Hematopoietic multipotent progenitor cell treated with erythropoietin and hydrocortisone succinate and interleukin-3 and kit ligand, for 6 days (in vitro differentiated cells): Measurements from ENCODE around the gene CD63.
"Not testable (repeated sequence)": the region's sequence is repeated elsewhere in the genome, so short reads cannot be mapped to it uniquely, and the experiment has no call there.

ENCODE experiments used
- DNase-seq: peaks from one replicate; pipeline ENCODE4 v3.0.0-alpha.2; 2015

The CD63 gene, protein sequence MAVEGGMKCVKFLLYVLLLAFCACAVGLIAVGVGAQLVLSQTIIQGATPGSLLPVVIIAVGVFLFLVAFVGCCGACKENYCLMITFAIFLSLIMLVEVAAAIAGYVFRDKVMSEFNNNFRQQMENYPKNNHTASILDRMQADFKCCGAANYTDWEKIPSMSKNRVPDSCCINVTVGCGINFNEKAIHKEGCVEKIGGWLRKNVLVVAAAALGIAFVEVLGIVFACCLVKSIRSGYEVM

DNA sequence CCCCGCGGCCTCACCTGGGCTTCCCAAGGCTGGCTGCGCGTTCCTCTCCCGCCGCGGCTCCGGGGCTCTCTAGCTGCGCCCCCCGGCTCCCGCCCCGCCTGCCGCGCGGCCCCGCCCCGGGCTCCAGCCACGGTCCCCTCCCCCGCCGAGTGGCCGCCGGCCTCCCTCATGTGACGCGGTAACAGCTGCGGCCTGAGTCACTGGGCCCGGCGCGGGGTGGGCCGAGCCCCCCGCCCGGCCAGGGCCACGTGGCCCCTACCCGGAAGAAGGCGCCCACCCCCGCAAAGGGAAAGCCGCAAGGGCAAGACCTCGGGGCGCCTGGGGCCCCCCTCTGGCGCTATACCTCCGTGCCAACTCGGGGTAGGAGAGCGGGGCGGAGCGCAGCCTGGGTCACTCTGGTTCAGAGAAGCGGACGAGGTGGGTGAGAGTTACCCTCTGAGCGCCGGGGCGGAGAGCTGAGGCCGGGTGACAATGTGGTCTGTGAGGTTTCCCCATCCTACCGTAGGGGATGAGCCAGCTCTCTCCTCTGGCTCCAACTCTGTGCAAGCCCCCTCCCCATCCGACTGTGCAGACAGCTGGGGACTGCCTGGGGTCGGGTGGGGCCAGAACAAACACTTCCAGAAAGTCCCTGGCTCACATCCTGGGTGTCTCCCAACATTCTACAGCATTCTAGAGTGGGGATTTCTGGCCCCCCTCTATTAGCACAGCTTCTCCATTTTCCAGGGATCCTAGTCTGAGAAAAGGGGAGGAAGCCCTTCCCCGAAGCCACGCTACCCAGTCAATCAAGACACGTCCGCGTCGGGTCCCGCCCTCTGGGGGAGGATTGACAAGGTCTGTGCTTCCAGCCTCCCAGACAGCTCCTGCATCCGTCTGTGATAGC, at the start of gene CD63:
Gene CD63 (minus strand): TSS at position 71 of the 880 bp plus-strand sequence. CDS start 668 bp downstream, outside the sequence.
- DNase-seq: peak; percentile 93

DNA sequence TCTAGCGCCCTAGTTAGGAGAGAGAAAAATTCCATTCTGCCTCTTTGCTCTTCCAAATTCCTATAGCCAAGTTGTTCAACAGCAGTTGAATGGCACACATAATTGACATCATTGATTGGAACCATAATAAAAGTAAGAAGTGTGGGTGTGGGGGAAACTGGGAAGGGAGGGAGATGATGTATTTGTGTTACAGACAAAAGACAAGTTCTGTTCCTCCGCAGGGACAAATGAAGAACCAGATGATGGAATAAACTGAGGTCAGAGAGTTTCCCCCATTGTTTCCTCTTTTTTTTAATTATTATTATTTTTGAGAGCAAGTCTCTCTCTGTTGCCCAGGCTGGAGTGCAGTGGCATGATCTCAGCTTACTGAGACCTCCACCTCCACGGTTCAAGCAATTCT, 49.0 kb upstream of the CD63 start:
- no peak for DNase-seq

DNA sequence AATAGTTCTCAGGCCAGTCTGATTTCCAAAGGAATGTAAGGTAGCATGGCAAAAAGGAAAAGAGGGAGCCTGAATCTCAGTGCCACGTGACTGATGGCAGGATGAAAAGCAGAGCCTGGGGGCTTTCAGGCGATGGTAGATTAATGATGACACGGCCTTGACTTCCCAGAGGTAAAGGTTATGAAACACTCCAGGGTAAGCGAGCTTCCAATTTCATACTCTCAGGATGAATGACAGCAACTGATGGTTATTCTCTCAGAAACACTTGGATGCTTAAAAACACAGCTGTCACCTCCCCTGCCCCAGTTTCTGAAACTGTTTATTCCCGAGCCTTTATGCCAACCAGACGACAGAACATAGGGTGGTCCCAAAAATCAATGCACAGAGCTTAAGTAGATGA, 42.9 kb upstream of the CD63 start:
- no peak for DNase-seq

DNA sequence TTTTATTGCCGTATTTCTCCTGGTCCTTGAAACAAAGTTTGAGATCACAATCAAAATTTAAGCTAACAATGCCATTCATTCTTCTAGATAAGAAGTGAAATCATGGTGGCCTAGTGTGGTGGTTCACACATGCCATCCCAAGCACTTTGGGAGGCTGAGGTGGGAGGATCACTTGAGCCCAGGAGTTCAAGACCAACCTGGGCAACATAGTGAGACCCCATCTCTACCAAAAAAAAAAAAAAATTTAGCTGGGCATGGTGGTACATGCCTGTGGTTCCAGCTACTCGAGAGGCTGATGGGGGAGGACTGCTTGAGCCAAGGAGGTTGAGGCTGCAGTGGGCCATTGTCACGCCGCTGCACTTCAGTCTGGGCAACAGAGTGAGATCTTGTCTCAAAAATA, 38.3 kb upstream of the CD63 start:
- no peak for DNase-seq

DNA sequence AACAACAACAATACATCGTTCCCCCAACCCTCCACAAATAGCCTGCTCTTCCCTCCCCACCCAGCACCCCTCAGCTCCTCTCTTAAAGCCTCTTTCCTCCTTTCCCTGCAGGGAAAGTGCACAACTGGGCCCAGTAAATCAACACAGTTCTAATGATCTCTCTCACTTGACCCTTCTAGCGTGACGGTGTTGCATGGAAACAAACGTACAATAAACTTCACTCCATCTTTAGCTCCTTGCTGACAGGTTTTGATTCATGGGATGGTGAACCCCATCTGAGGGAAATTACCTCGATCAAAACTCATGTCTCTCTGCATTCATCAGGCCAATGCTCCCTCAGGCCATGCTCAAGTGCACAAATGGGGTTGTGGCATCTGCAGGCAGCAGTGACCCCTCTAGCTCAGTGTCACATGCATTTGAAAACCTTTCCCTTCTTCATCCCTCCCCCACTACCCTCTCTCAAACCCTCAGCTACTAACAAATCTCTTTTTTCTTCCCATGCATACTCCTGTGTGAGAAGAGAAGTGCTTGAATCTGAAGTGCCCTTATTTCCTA, 37.0 kb upstream of the CD63 start:
- DNase-seq: no peak

DNA sequence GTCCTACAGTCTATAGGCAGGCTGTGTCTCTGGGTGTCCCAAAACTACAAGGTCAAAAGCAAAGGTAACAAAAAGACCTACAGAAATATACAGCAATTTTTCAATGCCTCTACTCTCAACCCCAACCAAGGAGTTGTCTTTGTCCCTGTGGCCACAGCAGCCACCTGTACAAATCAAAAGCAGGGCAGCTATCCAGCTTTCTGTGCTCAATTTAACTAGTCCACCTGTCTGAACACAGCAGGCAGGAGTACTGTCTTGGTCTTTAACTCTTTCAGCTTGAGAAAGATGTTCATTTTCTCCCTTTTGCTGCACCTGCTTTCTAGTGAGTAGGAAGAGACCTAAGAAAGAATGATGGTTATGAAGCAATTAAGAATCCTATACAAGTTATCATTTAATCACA, 33.8 kb upstream of the CD63 start:
- DNase-seq: no peak

DNA sequence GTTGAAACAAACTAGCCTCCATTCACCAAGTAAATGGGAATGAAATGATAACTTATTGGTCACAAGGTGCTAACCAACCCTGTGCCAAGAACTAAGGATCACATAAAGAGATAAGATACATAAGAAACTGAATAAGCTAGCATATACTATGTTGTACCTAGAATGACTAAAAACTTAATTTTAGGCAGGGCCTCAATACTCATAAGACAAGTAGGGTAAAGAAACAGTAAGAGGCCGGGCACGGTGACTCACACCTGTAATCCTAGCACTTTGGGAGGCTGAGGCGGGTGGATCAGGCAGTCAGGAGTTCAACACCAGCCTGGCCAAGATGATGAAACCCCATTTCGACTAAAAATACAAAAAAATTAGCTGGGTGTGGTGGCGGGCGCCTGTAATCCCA, 31.9 kb upstream of the CD63 start:
- no peak for DNase-seq

DNA sequence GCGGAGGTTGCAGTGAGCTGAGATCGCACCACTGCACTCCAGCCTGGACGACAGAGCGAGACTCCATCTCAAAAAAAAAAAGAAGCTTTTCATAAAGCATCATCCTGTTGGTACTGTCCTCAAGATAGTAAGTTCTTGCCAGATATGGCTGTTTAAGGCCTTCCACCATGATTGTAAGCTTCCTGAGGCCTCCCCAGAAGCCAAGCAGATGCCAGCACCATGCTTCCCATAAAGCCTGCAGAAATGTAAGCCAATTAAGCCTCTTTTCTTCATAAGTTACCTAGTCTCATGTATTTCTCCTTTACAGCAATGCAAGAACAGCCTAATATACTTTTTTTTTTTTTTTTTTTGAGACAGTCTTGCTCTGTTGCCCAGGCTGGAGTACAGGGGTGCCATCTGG, 29.8 kb upstream of the CD63 start:
- not testable (repeated sequence) for DNase-seq

DNA sequence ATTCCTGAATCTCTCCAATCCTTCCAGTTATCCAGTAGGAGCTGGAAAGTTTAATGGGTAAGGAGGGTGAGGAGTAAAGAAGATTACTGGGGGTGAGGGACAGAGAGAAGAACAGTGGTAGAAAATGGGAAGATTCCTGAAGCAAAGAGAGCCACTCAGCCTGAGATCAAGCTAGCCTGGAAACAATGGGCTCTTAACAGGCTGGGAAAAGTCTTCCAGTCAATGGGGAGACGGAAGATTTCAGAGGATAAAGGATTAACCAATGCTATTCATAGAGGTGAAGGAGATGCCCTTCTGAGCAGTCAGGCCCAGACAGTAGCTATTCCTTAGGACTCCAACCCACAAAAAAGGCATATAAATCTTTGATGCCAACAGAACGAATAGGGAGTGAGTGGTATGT, 28.9 kb upstream of the CD63 start:
- DNase-seq: no peak

DNA sequence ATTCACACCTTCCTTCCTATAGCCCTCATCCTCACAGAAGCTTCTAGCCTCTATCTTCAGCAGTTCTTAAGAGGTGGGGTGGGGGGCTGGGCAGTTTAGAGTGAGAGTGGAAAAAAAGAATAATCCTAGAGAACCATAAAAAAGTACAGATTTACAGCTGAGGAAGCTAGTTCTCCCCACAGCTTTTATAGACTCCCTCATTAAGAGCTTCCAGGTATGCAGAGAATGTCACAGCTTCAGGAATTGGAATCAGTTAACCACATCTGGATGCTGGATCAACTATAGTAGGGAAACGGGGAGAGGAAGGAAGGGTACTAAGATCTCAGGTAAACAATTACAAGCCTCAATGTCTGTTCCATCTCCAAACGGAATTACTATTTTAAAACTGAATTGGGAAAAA, 26.4 kb upstream of the CD63 start:
- DNase-seq: no peak

DNA sequence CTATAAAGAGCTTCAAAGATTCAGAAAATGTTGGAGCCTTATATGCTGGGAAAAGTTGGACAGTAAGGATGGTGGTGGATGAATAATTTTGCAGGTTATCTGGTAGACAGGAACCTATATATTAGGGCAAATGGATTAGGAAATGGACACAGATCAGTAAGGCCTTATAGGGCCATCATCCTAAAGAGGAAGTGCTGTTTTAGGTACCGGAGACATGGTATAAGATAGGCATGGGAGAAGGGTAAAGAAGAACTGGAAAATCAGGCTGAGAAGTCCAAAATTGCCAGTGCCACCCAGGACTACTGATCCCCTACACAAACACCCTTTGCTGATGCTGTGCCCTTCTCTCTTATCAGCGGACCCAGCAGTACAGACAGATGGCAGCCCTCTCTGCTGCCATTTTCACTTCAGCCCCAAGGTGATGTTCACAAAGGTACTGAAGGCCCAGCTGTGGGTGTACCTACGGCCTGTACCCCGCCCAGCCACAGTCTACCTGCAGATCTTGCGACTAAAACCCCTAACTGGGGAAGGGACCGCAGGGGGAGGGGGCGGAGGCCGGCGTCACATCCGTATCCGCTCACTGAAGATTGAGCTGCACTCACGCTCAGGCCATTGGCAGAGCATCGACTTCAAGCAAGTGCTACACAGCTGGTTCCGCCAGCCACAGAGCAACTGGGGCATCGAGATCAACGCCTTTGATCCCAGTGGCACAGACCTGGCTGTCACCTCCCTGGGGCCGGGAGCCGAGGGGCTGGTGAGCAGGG, 19.6 kb upstream of the CD63 start:
- DNase-seq: no peak

DNA sequence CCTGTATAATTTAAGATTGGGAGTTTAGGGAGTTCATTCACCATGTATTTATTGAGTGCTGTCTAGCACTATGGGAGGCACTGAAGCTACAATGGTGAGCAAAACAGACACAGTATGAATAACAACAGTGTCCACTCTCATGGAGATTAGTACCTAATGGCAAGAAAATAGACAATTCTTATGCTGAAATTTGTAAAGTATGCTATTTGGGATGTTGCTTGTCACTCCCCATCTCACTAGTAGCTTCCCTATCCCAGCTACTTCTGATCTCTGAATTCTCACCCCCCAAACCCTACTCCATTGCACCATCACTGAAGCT, 18.1 kb upstream of the CD63 start:
- no peak for DNase-seq

DNA sequence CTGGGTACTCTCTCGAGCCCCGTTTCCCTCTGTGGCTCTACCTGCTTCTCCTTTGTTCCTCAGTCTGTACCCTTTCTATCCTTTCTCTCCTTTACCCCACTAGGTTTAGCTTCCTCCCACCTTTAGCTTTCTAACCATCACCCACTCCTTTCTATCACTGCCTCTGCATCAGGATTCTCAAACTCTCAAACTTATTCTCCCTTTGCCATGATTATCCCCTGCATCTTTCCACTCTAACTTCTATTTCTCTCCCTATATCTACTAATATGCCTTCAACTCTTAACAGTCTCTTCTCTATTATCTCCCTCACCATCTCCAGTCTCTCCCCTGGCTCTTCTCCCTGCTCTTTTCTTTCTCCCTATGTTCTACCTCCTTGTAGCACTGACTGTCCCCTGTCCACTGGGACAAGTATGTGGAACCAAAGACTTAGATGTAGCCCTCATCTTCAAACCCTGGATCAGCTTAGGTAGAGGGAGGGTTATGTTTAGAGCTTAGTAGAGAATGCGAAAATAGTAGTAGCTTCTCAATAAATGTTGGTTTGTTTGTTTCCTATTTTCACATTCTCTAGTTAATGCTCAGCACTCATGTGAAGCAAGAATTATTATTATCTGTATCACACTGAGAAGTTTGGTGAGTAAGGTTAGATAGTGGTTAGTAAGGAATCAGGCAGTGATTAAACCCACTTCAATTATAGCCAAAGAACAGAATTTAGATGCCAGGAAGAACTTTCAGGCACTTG, 17.5 kb upstream of the CD63 start:
- DNase-seq: no peak

DNA sequence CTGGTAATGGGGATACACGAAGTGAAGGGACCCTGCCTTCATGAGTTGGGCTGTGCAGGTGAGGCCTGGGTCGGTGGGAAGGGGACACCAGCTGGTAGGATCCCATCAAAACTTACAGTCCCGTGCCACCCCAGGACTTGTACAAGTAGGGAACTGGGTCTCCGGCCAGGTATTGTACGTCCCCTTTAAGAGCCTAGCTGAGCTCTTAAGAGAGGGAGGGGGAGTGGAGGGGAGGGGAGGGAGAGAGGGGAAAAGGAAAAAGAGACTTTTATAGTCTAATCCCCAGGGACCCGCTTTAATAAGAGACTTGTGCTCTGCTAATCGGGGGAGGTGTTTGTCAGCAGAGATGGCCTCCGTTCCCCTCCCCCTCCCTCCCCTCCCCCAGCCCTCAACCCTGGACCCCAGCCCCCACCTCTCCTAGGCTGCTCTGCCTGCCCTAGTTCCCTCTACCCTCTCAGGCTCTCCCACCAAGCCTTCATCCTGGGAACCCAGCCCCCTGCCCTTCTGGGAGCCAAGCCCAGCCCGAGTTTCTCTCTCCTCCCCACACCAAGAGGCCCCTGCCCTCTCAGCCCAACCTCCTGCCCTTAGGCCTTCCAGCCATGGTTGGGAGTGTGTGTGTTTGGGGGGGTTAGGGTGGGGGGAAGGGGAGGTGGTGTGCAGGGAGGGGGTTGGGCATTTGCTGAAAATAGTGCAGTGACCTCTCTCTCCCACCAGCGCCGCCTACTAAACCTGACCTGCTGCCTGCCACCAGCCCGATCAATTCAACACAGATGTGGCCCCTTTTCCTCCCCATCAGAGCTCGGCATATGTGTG, 16.8 kb upstream of the CD63 start:
- no peak for DNase-seq

DNA sequence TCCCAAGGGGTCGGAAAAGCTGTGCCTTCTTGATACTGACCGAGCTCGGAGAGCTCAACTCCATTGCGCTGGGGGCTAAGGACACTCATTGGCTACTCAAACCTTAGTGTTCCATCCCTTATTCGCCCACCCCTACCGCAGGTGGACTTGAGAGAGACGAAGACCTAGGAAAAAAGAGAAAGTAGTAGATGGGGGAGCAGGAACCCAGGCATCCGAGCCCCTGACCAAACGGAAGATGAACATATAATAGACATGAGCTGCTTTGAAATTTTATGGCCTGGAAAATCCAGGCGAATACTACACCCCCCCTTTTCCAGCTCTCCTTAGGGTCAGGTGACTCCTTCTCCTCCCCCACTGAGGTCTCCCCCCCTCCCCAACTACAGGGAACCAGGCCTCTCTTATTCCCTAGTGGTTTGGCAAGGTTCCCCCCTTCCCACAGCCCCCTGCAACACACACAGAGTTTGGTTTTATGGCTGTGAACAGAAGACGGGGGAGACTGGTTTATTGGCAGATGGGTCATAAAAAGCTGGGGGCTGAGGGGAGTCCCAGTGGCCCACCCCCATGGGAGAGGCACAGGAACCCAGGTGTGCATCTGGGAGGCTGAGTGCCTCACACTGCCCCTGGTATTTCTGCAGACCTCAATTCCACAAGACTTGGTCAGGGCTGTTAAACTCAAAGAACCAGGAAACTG, 15.7 kb upstream of the CD63 start:
- DNase-seq: no peak

DNA sequence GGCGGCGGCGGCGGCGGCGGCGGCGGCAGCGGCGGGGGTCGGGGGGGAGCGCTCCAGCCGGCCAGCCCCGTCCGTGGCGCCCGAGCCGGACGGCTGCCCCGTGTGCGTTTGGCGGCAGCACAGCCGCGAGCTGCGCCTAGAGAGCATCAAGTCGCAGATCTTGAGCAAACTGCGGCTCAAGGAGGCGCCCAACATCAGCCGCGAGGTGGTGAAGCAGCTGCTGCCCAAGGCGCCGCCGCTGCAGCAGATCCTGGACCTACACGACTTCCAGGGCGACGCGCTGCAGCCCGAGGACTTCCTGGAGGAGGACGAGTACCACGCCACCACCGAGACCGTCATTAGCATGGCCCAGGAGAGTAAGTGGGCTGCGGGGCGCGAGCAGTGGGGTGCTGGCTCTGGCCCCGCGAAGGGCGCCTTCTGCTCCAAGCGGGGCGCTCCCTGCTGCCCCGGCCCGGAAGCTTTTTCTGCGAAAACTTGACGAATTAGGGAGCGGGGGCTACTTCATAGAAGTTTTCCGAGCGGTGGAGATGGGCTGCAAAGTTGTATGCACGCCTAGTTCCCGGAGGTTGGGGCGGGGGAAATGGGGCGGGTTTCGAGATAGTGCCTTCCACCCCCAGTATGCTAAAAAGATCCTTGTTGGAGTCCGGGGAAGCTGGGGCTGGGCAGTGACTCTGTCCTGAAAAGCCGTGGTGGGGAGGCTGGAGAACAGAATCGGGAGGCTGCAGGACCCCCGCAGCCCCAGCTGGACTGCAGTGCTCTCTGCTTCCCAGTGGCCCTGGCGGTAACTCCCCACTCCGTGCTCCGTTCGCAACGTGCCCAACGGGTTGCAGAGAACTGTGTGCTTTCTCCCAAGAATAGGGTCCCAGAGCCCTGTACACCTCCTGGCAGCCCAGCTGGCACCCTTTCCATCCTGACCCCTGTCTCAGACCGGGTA, 14.9 kb upstream of the CD63 start:
- DNase-seq: peak; percentile 79

DNA sequence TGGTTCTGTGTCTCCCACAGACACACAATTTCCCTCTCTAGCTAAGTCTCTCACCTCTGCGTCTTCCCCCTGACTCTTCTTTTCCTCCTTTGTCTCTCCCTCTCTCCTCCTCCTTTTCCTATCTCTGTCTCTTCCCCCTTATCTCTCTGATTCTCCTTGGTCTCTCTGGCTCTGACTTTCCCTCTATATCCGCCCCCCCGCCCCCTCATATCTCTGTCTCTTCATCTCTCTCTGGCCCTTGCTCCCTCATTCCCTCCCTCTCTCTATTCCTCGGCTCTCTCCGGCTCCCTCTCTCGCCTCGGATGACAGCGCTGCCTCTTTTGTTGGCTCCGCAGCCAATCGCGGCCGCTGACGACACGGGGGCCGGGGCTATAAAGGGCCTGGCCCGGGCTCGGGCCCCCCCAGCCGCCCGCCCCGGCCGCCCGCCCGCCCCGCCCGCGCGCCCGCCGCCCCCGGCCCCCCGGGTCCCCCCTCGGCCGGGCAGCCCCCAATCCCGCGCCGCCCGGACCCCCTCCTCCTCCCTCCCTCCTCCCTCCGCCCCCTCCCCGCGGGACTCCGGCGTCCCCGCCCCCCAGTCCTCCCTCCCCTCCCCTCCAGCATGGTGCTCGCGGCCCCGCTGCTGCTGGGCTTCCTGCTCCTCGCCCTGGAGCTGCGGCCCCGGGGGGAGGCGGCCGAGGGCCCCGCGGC, 14.1 kb upstream of the CD63 start, which contains the start of gene GDF11:
Gene GDF11 (plus strand): TSS at position 404 of the 687 bp plus-strand sequence. CDS start 195 bp downstream, at position 599.
- peak; percentile 90 for DNase-seq

DNA sequence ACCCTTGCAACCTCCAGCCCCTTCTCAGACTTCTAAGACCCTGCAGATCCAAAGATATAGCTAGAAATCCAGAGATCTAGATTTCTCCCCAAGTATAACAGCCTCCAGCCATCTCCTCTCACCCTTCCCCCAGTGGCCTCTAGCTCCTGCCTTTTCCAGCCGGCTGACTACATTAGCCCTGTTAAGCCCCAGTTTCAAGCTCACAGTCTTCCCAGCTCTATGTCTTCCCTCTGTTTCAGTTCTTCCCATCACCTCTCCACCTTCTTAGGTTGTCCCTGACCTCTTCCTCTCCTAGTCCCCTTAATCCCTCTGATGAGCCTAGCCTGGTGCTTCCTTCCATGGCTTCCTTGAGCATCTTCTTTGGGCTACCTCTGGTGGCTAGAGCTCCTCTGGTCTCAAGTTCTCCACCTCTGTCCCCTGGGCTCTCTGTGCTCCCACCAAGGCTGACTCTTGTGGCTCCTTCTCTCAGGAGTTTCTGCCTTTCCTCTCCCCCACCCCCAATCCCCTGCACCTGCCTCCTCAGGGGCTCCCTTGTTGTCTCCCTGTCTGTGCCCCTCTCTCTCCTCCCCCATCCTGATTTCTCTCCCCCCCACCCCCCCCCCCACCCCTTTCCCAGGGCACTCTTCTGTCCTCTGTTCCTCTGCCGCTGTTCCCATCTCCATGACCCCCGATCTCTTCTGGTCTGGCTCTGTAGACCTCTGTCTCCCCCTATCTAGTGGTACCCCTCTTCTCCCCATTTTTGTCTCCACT, 13.3 kb upstream of the CD63 start:
- no peak for DNase-seq

DNA sequence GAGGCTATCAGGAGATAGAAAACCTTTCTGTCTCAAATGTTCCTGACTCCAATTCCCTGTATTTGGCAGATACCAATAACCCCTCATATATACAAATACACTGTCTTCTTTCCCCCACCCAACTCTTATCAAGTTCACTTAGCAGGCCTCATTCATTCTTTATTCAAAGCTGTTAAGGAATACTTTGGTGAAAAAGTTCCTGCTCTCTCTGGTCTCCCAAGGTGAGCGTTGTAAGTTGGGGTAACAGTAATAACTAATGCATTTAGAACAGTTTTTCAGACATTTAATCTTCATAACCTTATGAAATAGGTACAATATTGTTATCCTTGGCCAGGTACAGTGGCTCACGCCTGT, 10.2 kb upstream of the CD63 start:
- DNase-seq: no peak
